DOHH2 (cell line): ENCODE measurements around the gene PTPRZ1.

Experiments
- EZH2phosphoT487 ChIP-seq: fragments of 200-600 bp; sonication (generic); IDR thresholded peaks from 2 replicates; pipeline ENCODE4 v1.6.1; 2017; ENCODE audit warnings: borderline replicate concordance, mild to moderate bottlenecking, antibody characterized with exemption, low read length, moderate library complexity, mixed read lengths
- TF ChIP-seq, protein P1 (sequence below): fragments of 200-600 bp; sonication (generic); IDR thresholded peaks from one replicate; pipeline ENCODE4 v1.5.1; 2014; ENCODE audit warnings: antibody characterized with exemption, mild to moderate bottlenecking, low read depth, low read length; ENCODE audit not compliant: poor library complexity, severe bottlenecking

DNA sequence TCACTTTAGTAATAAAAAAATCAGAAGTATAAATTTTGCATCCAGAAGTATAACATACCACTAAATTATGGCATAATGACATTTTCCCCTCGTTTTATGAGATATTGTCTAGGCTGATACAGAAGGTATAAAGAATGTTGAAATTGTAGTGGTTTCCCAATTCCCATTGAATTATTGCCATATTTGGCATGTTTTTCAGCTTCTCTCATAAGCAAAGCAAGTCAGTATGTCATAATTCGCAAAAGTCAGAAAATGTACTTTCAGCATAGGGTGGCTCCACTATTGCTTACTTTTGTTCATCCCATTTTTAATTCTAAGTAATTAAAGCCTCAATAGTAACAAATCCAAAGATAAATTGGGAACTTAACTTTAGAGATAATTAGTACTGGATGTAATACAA, 19.7 kb upstream of the PTPRZ1 start:
- TF ChIP-seq, protein P1, sequence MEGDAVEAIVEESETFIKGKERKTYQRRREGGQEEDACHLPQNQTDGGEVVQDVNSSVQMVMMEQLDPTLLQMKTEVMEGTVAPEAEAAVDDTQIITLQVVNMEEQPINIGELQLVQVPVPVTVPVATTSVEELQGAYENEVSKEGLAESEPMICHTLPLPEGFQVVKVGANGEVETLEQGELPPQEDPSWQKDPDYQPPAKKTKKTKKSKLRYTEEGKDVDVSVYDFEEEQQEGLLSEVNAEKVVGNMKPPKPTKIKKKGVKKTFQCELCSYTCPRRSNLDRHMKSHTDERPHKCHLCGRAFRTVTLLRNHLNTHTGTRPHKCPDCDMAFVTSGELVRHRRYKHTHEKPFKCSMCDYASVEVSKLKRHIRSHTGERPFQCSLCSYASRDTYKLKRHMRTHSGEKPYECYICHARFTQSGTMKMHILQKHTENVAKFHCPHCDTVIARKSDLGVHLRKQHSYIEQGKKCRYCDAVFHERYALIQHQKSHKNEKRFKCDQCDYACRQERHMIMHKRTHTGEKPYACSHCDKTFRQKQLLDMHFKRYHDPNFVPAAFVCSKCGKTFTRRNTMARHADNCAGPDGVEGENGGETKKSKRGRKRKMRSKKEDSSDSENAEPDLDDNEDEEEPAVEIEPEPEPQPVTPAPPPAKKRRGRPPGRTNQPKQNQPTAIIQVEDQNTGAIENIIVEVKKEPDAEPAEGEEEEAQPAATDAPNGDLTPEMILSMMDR = no peak
- TF ChIP-seq EZH2phosphoT487 = no peak
